HEK293 (cell line): Measurements from ENCODE around the gene DAG1.

Experiments
- CTCF ChIA-PET: fragments of 350-600 bp; formaldehyde crosslinking; extraction: SDS; loops from one replicate; lab custom pipeline; 2021; ENCODE audit warnings: antibody characterized with exemption; lab: Yijun Ruan, JAX
- POLR2A ChIA-PET: fragments of 300-600 bp; formaldehyde crosslinking; extraction: SDS; loops from one replicate; lab custom pipeline; 2020; ENCODE audit warnings: antibody characterized with exemption, inconsistent platforms; lab: Yijun Ruan, JAX
- H3K27ac ChIP-seq: fragments of 200-500 bp; sonication (Bioruptor generic); 2 replicates; pipeline ENCODE4 v1.5.1; 2014; ENCODE audit warnings: low read depth, low read length, control low read depth, inconsistent platforms; ENCODE audit errors: extremely low read depth
- H3K36me3 ChIP-seq, 2 experiments: fragments of 200-500 bp in 1 of 2; sonication (Bioruptor generic) in 1 of 2; 1 replicate in 1 of 2; 2 replicates in 1 of 2; pipeline ENCODE4 v1.5.1; 2014 to 2017; ENCODE audit warnings: inconsistent platforms in 2 of 2, low read length in 2 of 2; ENCODE audit not compliant: control insufficient read depth in 2 of 2, insufficient read depth in 1 of 2
- H3K4me1 ChIP-seq: fragments of 200-500 bp; sonication (Bioruptor generic); 2 replicates; pipeline ENCODE4 v1.5.1; 2014; ENCODE audit warnings: mild to moderate bottlenecking, low read length, inconsistent platforms; ENCODE audit not compliant: control insufficient read depth, insufficient read depth
- H3K4me3 ChIP-seq: 2 replicates; pipeline ENCODE4 v1.5.1; 2011; ENCODE audit warnings: low read depth, mild to moderate bottlenecking, control low read depth, low read length, moderate library complexity
- H3K9me3 ChIP-seq: fragments of 200-500 bp; sonication (Bioruptor generic); 2 replicates; pipeline ENCODE4 v1.5.1; 2014; ENCODE audit warnings: low read depth, low read length, inconsistent platforms; ENCODE audit not compliant: control insufficient read depth, insufficient read depth
- BCL11B ChIP-seq: fragments of 450-650 bp; formaldehyde crosslinking; IDR thresholded peaks from 2 replicates; pipeline ENCODE4 v1.5.1; 2016; ENCODE audit warnings: low read depth, missing biosample characterization, missing genetic modification characterization
- FEZF1 ChIP-seq: fragments of 450-650 bp; formaldehyde crosslinking; IDR thresholded peaks from 2 replicates; pipeline ENCODE4 v1.5.1; 2016; ENCODE audit warnings: missing biosample characterization, missing genetic modification characterization
- GLIS2 ChIP-seq: fragments of 450-650 bp; formaldehyde crosslinking; IDR thresholded peaks from 2 replicates; pipeline ENCODE4 v1.5.1; 2016; ENCODE audit warnings: missing biosample characterization, missing genetic modification characterization
- HOXA7 ChIP-seq: sonication (generic); formaldehyde crosslinking; IDR thresholded peaks from 2 replicates; pipeline ENCODE4 v1.8.1; 2022; ENCODE audit warnings: missing genetic modification reagents, borderline replicate concordance
- PRDM6 ChIP-seq: fragments of 450-650 bp; formaldehyde crosslinking; IDR thresholded peaks from 2 replicates; pipeline ENCODE4 v1.5.1; 2017; ENCODE audit warnings: missing biosample characterization, missing genetic modification characterization
- SP3 ChIP-seq: fragments of 450-650 bp; formaldehyde crosslinking; IDR thresholded peaks from 2 replicates; pipeline ENCODE4 v1.5.1; 2016; ENCODE audit warnings: missing biosample characterization, missing genetic modification characterization
- SP7 ChIP-seq: fragments of 450-650 bp; formaldehyde crosslinking; IDR thresholded peaks from 2 replicates; pipeline ENCODE4 v1.5.1; 2016; ENCODE audit warnings: missing biosample characterization, missing genetic modification characterization
- ZBTB1 ChIP-seq: fragments of 450-650 bp; formaldehyde crosslinking; IDR thresholded peaks from 2 replicates; pipeline ENCODE4 v1.5.1; 2016; ENCODE audit warnings: missing biosample characterization, missing genetic modification characterization
- ZFP41 ChIP-seq: fragments of 450-650 bp; formaldehyde crosslinking; IDR thresholded peaks from 2 replicates; pipeline ENCODE4 v1.5.1; 2016; ENCODE audit warnings: missing biosample characterization, missing genetic modification characterization, borderline replicate concordance
- ZNF132 ChIP-seq: fragments of 450-650 bp; formaldehyde crosslinking; IDR thresholded peaks from 2 replicates; pipeline ENCODE4 v1.5.1; 2017; ENCODE audit warnings: missing biosample characterization, missing genetic modification characterization, borderline replicate concordance
- ZNF2 ChIP-seq: fragments of 450-650 bp; formaldehyde crosslinking; IDR thresholded peaks from 2 replicates; pipeline ENCODE4 v1.5.1; 2016; ENCODE audit warnings: missing biosample characterization, missing genetic modification characterization
- ZNF394 ChIP-seq: fragments of 450-650 bp; formaldehyde crosslinking; IDR thresholded peaks from 2 replicates; pipeline ENCODE4 v1.5.1; 2016; ENCODE audit warnings: missing biosample characterization, missing genetic modification characterization, mild to moderate bottlenecking, moderate library complexity, borderline replicate concordance
- ZNF501 ChIP-seq: fragments of 450-650 bp; formaldehyde crosslinking; IDR thresholded peaks from 2 replicates; pipeline ENCODE4 v1.5.1; 2016; ENCODE audit warnings: missing biosample characterization, missing genetic modification characterization
- ZNF513 ChIP-seq: fragments of 450-650 bp; IDR thresholded peaks from 2 replicates; pipeline ENCODE4 v1.5.1; 2018; ENCODE audit warnings: missing biosample characterization, missing genetic modification characterization
- ZNF544 ChIP-seq: fragments of 450-650 bp; formaldehyde crosslinking; IDR thresholded peaks from 2 replicates; pipeline ENCODE4 v1.5.0; 2017; ENCODE audit warnings: missing biosample characterization, missing genetic modification characterization
- ZNF629 ChIP-seq: fragments of 450-650 bp; formaldehyde crosslinking; IDR thresholded peaks from 2 replicates; pipeline ENCODE4 v1.5.1; 2017; ENCODE audit warnings: missing biosample characterization, missing genetic modification characterization
- ZNF658 ChIP-seq: fragments of 450-650 bp; formaldehyde crosslinking; IDR thresholded peaks from 2 replicates; pipeline ENCODE4; 2016; ENCODE audit warnings: missing biosample characterization, missing genetic modification characterization
- ZNF670 ChIP-seq: fragments of 450-650 bp; formaldehyde crosslinking; IDR thresholded peaks from 2 replicates; pipeline ENCODE4 v1.5.1; 2016; ENCODE audit warnings: missing biosample characterization, missing genetic modification characterization, low read depth
- ZNF747 ChIP-seq: fragments of 450-650 bp; formaldehyde crosslinking; IDR thresholded peaks from 2 replicates; pipeline ENCODE4 v1.5.1; 2016; ENCODE audit warnings: missing biosample characterization, missing genetic modification characterization
- ZNF777 ChIP-seq: fragments of 450-650 bp; formaldehyde crosslinking; IDR thresholded peaks from 2 replicates; pipeline ENCODE4 v1.5.1; 2017; ENCODE audit warnings: missing biosample characterization, missing genetic modification characterization, borderline replicate concordance
- ZNF792 ChIP-seq: fragments of 450-650 bp; formaldehyde crosslinking; IDR thresholded peaks from 2 replicates; pipeline ENCODE4 v1.5.1; 2016; ENCODE audit warnings: missing biosample characterization, missing genetic modification characterization
- ZSCAN23 ChIP-seq: fragments of 450-650 bp; formaldehyde crosslinking; IDR thresholded peaks from 2 replicates; pipeline ENCODE4 v1.5.1; 2016; ENCODE audit warnings: missing biosample characterization, missing genetic modification characterization
- TF ChIP-seq, protein P1 (sequence below): fragments of 450-650 bp; formaldehyde crosslinking; IDR thresholded peaks from 2 replicates; pipeline ENCODE4 v1.5.1; 2016; ENCODE audit warnings: missing biosample characterization, missing genetic modification characterization
- TF ChIP-seq, protein P2 (sequence below): fragments of 450-650 bp; formaldehyde crosslinking; IDR thresholded peaks from 2 replicates; pipeline ENCODE4; 2016; ENCODE audit warnings: missing biosample characterization, missing genetic modification characterization
- TF ChIP-seq, protein P3 (sequence below): fragments of 450-650 bp; formaldehyde crosslinking; IDR thresholded peaks from 2 replicates; pipeline ENCODE4 v1.5.1; 2017; ENCODE audit warnings: missing biosample characterization, mild to moderate bottlenecking, missing genetic modification characterization, moderate library complexity
- TF ChIP-seq, protein P4 (sequence below): fragments of 450-650 bp; formaldehyde crosslinking; IDR thresholded peaks from 2 replicates; pipeline ENCODE4 v1.5.1; 2016; ENCODE audit warnings: missing biosample characterization, missing genetic modification characterization

DAG1 gene

GRCh38 chr3:49531218-49531617, 61.2 kb downstream of the DAG1 start:
- Histone ChIP-seq H3K4me1 (no peaks in the 10 kb centered on the region), H3K27ac (no peak overlapping the region), H3K4me3 (no peak overlapping the region), H3K9me3 (no peaks in the 10 kb centered on the region), H3K36me3 (peaks cover 0 to 47% of the 10 kb centered on the region in 2 experiments; a peak in 1 of 3 replicates)
- CTCF ChIA-PET: interaction anchor here (0.6 kb wide), 1 partner anchor 1856 kb away, joined by 3 read pairs; no protein-coding TSS in a partner anchor
- POLR2A ChIA-PET: no interaction called here
- TF ChIP-seq ZNF2: no peak
- TF ChIP-seq ZNF544 (tag by site-specific recombination): no peak
- TF ChIP-seq GLIS2 (tag by site-specific recombination): no peak
- no peak for TF ChIP-seq ZNF792
- TF ChIP-seq ZNF513: no peak
- no peak for TF ChIP-seq PRDM6 (tag by site-specific recombination)
- no peak for TF ChIP-seq ZNF629 (tag by site-specific recombination)
- TF ChIP-seq, protein P1, sequence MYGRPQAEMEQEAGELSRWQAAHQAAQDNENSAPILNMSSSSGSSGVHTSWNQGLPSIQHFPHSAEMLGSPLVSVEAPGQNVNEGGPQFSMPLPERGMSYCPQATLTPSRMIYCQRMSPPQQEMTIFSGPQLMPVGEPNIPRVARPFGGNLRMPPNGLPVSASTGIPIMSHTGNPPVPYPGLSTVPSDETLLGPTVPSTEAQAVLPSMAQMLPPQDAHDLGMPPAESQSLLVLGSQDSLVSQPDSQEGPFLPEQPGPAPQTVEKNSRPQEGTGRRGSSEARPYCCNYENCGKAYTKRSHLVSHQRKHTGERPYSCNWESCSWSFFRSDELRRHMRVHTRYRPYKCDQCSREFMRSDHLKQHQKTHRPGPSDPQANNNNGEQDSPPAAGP (tag by site-specific recombination): no peak
- TF ChIP-seq ZNF501 (tag by site-specific recombination): no peak
- TF ChIP-seq ZNF394 (tag by site-specific recombination): no peak

GRCh38 chr3:49531715-49532114, 61.6 kb downstream of the DAG1 start:
- no peaks in the 10 kb centered on the region for H3K9me3 ChIP-seq
- peaks cover 0 to 47% of the 10 kb centered on the region in 2 experiments; a peak in 1 of 3 replicates for H3K36me3 ChIP-seq
- no peak overlapping the region for H3K27ac ChIP-seq
- TF ChIP-seq SP3 (tag by site-specific recombination): no peak
- TF ChIP-seq, protein P2, sequence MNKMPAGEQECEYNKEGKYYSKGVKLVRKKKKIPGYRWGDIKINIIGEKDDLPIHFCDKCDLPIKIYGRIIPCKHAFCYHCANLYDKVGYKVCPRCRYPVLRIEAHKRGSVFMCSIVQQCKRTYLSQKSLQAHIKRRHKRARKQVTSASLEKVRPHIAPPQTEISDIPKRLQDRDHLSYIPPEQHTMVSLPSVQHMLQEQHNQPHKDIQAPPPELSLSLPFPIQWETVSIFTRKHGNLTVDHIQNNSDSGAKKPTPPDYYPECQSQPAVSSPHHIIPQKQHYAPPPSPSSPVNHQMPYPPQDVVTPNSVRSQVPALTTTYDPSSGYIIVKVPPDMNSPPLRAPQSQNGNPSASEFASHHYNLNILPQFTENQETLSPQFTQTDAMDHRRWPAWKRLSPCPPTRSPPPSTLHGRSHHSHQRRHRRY (tag by site-specific recombination): no peak
- TF ChIP-seq ZSCAN23 (tag by site-specific recombination): no peak
- no peak for TF ChIP-seq ZNF670
- TF ChIP-seq FEZF1 (tag by site-specific recombination): no peak
- TF ChIP-seq, protein P3, sequence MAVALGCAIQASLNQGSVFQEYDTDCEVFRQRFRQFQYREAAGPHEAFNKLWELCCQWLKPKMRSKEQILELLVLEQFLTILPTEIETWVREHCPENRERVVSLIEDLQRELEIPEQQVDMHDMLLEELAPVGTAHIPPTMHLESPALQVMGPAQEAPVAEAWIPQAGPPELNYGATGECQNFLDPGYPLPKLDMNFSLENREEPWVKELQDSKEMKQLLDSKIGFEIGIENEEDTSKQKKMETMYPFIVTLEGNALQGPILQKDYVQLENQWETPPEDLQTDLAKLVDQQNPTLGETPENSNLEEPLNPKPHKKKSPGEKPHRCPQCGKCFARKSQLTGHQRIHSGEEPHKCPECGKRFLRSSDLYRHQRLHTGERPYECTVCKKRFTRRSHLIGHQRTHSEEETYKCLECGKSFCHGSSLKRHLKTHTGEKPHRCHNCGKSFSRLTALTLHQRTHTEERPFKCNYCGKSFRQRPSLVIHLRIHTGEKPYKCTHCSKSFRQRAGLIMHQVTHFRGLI (tag by site-specific recombination): no peak
- TF ChIP-seq ZNF658 (tag by site-specific recombination): no peak
- TF ChIP-seq ZNF132 (tag by site-specific recombination): no peak
- no peak for TF ChIP-seq ZNF777 (tag by site-specific recombination)
- no peak for TF ChIP-seq BCL11B (tag by site-specific recombination)
- TF ChIP-seq SP7 (tag by site-specific recombination): no peak
- TF ChIP-seq, protein P4, sequence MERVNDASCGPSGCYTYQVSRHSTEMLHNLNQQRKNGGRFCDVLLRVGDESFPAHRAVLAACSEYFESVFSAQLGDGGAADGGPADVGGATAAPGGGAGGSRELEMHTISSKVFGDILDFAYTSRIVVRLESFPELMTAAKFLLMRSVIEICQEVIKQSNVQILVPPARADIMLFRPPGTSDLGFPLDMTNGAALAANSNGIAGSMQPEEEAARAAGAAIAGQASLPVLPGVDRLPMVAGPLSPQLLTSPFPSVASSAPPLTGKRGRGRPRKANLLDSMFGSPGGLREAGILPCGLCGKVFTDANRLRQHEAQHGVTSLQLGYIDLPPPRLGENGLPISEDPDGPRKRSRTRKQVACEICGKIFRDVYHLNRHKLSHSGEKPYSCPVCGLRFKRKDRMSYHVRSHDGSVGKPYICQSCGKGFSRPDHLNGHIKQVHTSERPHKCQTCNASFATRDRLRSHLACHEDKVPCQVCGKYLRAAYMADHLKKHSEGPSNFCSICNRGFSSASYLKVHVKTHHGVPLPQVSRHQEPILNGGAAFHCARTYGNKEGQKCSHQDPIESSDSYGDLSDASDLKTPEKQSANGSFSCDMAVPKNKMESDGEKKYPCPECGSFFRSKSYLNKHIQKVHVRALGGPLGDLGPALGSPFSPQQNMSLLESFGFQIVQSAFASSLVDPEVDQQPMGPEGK (tag by site-specific recombination): no peak
- no peak for TF ChIP-seq ZBTB1 (tag by site-specific recombination)
- TF ChIP-seq HOXA7 (CRISPR knock-in tag): no peak
- no peak for TF ChIP-seq ZFP41 (tag by site-specific recombination)
- TF ChIP-seq ZNF747: no peak
- H3K4me1 ChIP-seq: no peaks in the 10 kb centered on the region
- H3K4me3 ChIP-seq: no peak overlapping the region
- ChIA-PET CTCF (interaction anchor here (0.6 kb wide), 1 partner anchor 1855 kb away, joined by 3 read pairs; no protein-coding TSS in a partner anchor), POLR2A (interaction anchor here (0.6 kb wide), 1 partner anchor 34 kb away, joined by 3 read pairs; no protein-coding TSS in a partner anchor)
